CD8-positive, alpha-beta memory T cell (primary cell): ENCODE measurements around the gene PIK3AP1. TPM values are rescaled to one million over a fixed set of nuclear protein-coding genes. Genes with fewer than 3 reads are reported as not detected.
A peak's percentile ranks its signal among the peaks of the same experiment; 100 is the strongest.
"Not testable (repeated sequence)": the region's sequence is repeated elsewhere in the genome, so short reads cannot be mapped to it uniquely, and the experiment has no call there.

Experiments used
- CTCF ChIA-PET: fragments of 350-600 bp; sonication (Branson Sonifier 250); formaldehyde crosslinking; loops from one replicate; lab custom pipeline; 2021; ENCODE audit warnings: antibody characterized with exemption; lab: Charles Lee
- POLR2A ChIA-PET: fragments of 350-600 bp; sonication (Branson Sonifier 250); formaldehyde crosslinking; loops from one replicate; lab custom pipeline; 2021; ENCODE audit warnings: antibody characterized with exemption; lab: Charles Lee
- DNase-seq, 5 donors: peaks; one replicate each; pipeline versions ENCODE4 v3.0.0 to v3.0.0-alpha.2; 2020 to 2022; ENCODE audit warnings: mixed read lengths in 1 of 5
- H3K27ac ChIP-seq: one replicate; pipeline ENCODE4 v1.7.0; 2013; ENCODE audit warnings: low read depth, mild to moderate bottlenecking, low read length, moderate library complexity
- H3K27me3 ChIP-seq: 2 replicates; pipeline ENCODE4 v1.7.0; 2013; ENCODE audit warnings: low read length, mild to moderate bottlenecking; ENCODE audit not compliant: insufficient read depth, poor library complexity, severe bottlenecking
- H3K36me3 ChIP-seq: 2 replicates; pipeline ENCODE4 v1.7.0; 2013; ENCODE audit warnings: mild to moderate bottlenecking, low read length, moderate library complexity; ENCODE audit not compliant: insufficient read depth
- H3K4me1 ChIP-seq: 2 replicates; pipeline ENCODE4 v1.7.0; 2013; ENCODE audit warnings: mild to moderate bottlenecking, low read length, moderate library complexity; ENCODE audit not compliant: insufficient read depth
- H3K4me3 ChIP-seq: 2 replicates; pipeline ENCODE4 v1.7.0; 2013; ENCODE audit warnings: mild to moderate bottlenecking, low read length
- H3K9me3 ChIP-seq: 2 replicates; pipeline ENCODE4 v1.7.0; 2013; ENCODE audit warnings: mild to moderate bottlenecking, low read length
- H3K27ac Mint-ChIP-seq, 8 donors: one replicate each; pipeline ENCODE4 v1.8.0; 2020 to 2021; ENCODE audit warnings: mixed read lengths in 8 of 8, mild to moderate bottlenecking in 6 of 8, inconsistent platforms in 3 of 8, moderate library complexity in 3 of 8
- H3K27me3 Mint-ChIP-seq, 2 donors: one replicate each; pipeline ENCODE4 v1.8.0; 2020 to 2021; ENCODE audit warnings: mixed read lengths in 2 of 2, mild to moderate bottlenecking in 1 of 2, moderate library complexity in 1 of 2
- H3K36me3 Mint-ChIP-seq, 3 donors: one replicate each; pipeline ENCODE4 v1.8.0; 2020 to 2021; ENCODE audit warnings: mixed read lengths in 3 of 3, inconsistent platforms in 1 of 3, mild to moderate bottlenecking in 1 of 3
- H3K4me1 Mint-ChIP-seq, 3 donors: one replicate each; pipeline ENCODE4 v1.8.0; 2020 to 2021; ENCODE audit warnings: mixed read lengths in 3 of 3, inconsistent platforms in 1 of 3, mild to moderate bottlenecking in 1 of 3
- H3K4me3 Mint-ChIP-seq, 7 donors: one replicate each; pipeline ENCODE4 v1.8.0; 2020 to 2021; ENCODE audit warnings: mixed read lengths in 7 of 7, mild to moderate bottlenecking in 6 of 7, moderate library complexity in 4 of 7, inconsistent platforms in 2 of 7
- H3K9me3 Mint-ChIP-seq, 5 donors: one replicate each; pipeline ENCODE4 v1.8.0; 2020 to 2022; ENCODE audit warnings: mixed read lengths in 5 of 5, mild to moderate bottlenecking in 3 of 5, moderate library complexity in 2 of 5, inconsistent platforms in 1 of 5
- polyA plus RNA-seq: library from polyadenylated mRNA; unstranded; fragments of 300-500 nt; fragmentation: Illumina TruSeq; gene quantifications from one replicate; pipeline ENCODE4 v1.2.3, GENCODE V29; 2021
- total RNA-seq, 2 experiments: library from RNA; stranded (reverse); gene quantifications; one replicate each; pipeline ENCODE4 v1.2.3, GENCODE V29; 2021

PIK3AP1 gene
- total and polyA plus RNA-seq, 3 experiments from 2014 or later = 5.7 to 37.0 (median 6.7) TPM

DNA sequence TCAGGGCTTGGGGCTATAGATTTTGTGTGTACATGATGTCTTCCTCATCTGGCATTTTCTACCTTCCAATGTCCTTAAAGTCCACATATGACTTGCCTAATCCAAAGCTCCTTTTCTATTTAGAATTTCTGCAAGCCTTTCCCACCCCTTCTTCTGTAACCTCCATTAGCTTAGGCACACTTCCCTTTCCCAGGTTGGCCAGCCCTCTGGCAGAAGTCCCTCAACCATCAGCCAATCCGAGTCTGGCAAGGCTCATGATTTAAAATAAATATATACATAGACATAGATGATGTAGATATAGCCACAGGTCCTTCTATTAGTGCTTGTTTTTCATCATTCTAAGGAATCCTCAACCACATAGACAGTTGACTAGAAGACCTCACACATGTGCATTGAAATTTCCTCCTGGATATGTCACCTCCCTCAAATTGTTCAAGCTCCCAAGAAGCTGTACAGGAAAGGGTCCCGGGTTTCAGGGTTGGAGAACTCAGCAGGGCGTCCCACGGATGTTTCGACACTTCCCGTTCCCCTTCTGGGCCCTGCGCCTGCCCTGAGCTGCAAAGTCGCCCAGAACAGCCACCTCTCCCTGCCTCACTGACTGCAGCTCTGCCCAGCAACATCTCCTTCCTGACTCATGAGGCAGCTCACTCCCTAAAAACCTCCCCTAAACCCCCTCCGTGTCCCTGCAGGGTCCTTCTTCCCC lies 20.4 kb upstream of the PIK3AP1 start:
- H3K36me3 ChIP-seq = no peaks in the 10 kb centered on the region
- no peaks in the 10 kb centered on the region for H3K4me1 ChIP-seq
- H3K9me3 ChIP-seq = no peaks in the 10 kb centered on the region
- no peak overlapping the region for H3K4me3 ChIP-seq
- Mint-ChIP-seq H3K4me1 (peaks cover 0 to 6% (median 0%) of the 10 kb centered on the region in 3 donors), H3K27me3 (peaks cover 0 to 2% of the 10 kb centered on the region in 2 donors), H3K36me3 (no peaks in the 10 kb centered on the region), H3K27ac (peak overlapping the region in 2 of 8 donors; percentile 16 to 52), H3K4me3 (no peak overlapping the region), H3K9me3 (no peaks in the 10 kb centered on the region)
- ChIA-PET POLR2A (no interaction called here), CTCF (interaction anchor here (1.3 kb wide), 1 partner anchor 99 kb away, joined by 4 read pairs; no protein-coding TSS in a partner anchor)
- H3K27ac ChIP-seq = no peak overlapping the region
- H3K27me3 ChIP-seq = no peaks in the 10 kb centered on the region
- DNase-seq = no peak

GRCh38 chr10:96740141-96740540 lies 19.8 kb upstream of the PIK3AP1 start:
- Mint-ChIP-seq H3K27me3 (peaks cover 0 to 2% of the 10 kb centered on the region in 2 donors), H3K27ac (peak overlapping the region in 1 of 8 donors; percentile 16), H3K9me3 (no peaks in the 10 kb centered on the region), H3K36me3 (no peaks in the 10 kb centered on the region), H3K4me3 (no peak overlapping the region), H3K4me1 (peaks cover 0 to 6% (median 0%) of the 10 kb centered on the region in 3 donors)
- ChIA-PET CTCF (interaction anchor here (1.3 kb wide), 1 partner anchor 98 kb away, joined by 4 read pairs; no protein-coding TSS in a partner anchor), POLR2A (no interaction called here)
- H3K27me3 ChIP-seq = no peaks in the 10 kb centered on the region
- no peaks in the 10 kb centered on the region for H3K36me3 ChIP-seq
- H3K9me3 ChIP-seq = no peaks in the 10 kb centered on the region
- H3K4me1 ChIP-seq = no peaks in the 10 kb centered on the region
- no peak for DNase-seq
- H3K27ac ChIP-seq = no peak overlapping the region
- no peak overlapping the region for H3K4me3 ChIP-seq

GRCh38 chr10:96737307-96737902 lies 17.1 kb upstream of the PIK3AP1 start:
- H3K4me1 Mint-ChIP-seq, POLR2A ChIA-PET: not testable (repeated sequence)

DNA sequence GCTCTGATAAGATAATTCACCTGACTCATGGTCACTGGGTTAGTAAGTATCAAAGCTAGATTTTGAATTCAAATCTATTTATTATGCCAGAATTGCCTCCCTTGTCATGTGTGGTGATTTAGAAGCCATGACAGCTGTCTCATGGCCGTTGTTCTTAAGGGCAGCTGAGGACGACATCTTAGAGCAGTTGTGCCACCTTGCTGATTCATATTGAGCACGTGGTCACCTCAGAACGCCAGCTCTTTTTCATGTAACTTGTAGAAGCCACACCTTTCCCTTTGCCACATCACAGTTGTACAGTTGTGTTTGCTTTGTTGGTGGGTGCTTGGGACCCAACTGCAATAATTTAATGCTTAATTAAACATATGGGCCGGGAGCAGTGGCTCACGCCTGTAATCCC lies 4.3 kb upstream of the PIK3AP1 start:
- Histone ChIP-seq H3K4me3 (no peak overlapping the region), H3K27ac (no peak overlapping the region), H3K4me1 (peaks cover 9% of the 10 kb centered on the region), H3K9me3 (no peaks in the 10 kb centered on the region), H3K36me3 (no peaks in the 10 kb centered on the region), H3K27me3 (no peaks in the 10 kb centered on the region)
- ChIA-PET CTCF (no interaction called here), POLR2A (no interaction called here)
- H3K27me3 Mint-ChIP-seq = peaks cover 1 to 3% of the 10 kb centered on the region in 2 donors
- H3K27ac Mint-ChIP-seq = no peak overlapping the region
- DNase-seq = no peak
- no peak overlapping the region for H3K4me3 Mint-ChIP-seq
- H3K4me1 Mint-ChIP-seq = peaks cover 14 to 20% (median 17%) of the 10 kb centered on the region in 3 donors
- H3K36me3 Mint-ChIP-seq = peaks cover 0 to 4% (median 1%) of the 10 kb centered on the region in 3 donors
- H3K9me3 Mint-ChIP-seq = no peaks in the 10 kb centered on the region

More at GRCh38 chr10:96737307-96737902, 17.1 kb upstream of the PIK3AP1 start:
- H3K27me3 ChIP-seq, H3K27me3 Mint-ChIP-seq, H3K36me3 ChIP-seq, H3K27ac ChIP-seq, H3K4me3 ChIP-seq, H3K4me3 Mint-ChIP-seq, H3K36me3 Mint-ChIP-seq, H3K4me1 ChIP-seq, H3K9me3 ChIP-seq, DNase-seq, H3K9me3 Mint-ChIP-seq: not testable (repeated sequence)
- H3K27ac Mint-ChIP-seq = peak overlapping the region in 1 of 8 donors; percentile 14
- CTCF ChIA-PET = interaction anchor here (1.3 kb wide), 1 partner anchor 10 kb away, joined by 3 read pairs; no protein-coding TSS in a partner anchor

DNA sequence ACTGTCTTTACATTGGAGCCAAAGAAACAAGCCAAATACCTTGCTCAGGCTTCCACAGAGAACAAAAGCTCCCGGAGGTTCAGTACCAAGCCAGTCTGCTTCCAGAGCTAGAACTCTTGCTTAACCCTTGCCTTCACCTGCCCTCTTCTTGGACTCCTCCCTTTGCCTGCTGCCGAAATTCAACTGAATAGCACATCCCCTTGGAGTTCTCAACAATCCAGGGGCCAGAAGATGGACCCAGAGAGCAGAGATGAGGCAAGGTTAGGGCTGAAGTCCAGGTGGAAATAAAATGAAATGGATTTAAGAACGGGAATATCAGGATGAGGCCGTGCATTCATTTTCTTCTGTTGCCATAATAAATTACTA lies 876 bp upstream of the PIK3AP1 start:
- peak overlapping the region; percentile 83 to 98 (median 92) for H3K4me3 Mint-ChIP-seq
- H3K27me3 ChIP-seq = no peaks in the 10 kb centered on the region
- ChIA-PET POLR2A (no interaction called here), CTCF (interaction anchor here (0.9 to 1.6 kb wide), 3 partner anchors 69 to 81 kb away, joined by 3 to 6 read pairs (median 4); no protein-coding TSS in a partner anchor)
- H3K9me3 Mint-ChIP-seq = no peaks in the 10 kb centered on the region
- peaks cover 0 to 4% (median 1%) of the 10 kb centered on the region in 3 donors for H3K36me3 Mint-ChIP-seq
- no peaks in the 10 kb centered on the region for H3K9me3 ChIP-seq
- peaks cover 9% of the 10 kb centered on the region for H3K4me1 ChIP-seq
- H3K36me3 ChIP-seq = no peaks in the 10 kb centered on the region
- peaks cover 0 to 1% of the 10 kb centered on the region in 2 donors for H3K27me3 Mint-ChIP-seq
- peaks cover 41 to 49% (median 48%) of the 10 kb centered on the region in 3 donors for H3K4me1 Mint-ChIP-seq
- no peak overlapping the region for H3K27ac ChIP-seq
- peak overlapping the region; percentile 46 to 97 (median 93) for H3K27ac Mint-ChIP-seq
- no peak for DNase-seq
- peak overlapping the region; percentile 74 for H3K4me3 ChIP-seq

DNA sequence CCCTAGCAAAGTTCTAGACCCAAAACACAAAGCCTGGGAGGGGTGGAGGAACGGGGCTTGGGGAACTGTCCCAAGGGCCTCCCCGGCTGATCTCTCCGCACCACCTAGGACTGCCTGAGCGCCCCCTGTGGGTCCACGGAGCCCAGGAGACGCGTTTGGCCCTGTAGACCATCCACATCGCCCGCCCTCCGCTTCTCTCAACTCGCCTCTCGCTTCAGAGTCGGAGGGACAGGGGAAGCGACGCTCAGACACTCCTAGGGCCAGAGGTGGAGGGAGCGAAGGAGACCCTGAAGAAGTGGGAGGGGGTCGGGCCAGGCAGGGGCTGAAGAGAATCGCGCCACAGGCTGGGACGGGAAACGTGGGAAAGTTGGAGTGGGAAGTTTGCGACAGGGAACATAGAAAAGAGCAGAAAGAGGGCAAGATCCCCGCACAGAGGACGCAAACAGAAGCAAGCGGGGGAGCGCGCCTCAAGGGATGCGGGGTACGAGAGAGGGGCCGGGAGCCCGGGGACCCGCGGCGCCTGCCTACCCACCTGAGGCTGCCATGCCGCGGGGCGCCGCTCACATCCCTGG lies 378 bp downstream of the PIK3AP1 start:
- no peaks in the 10 kb centered on the region for H3K27me3 ChIP-seq
- H3K9me3 ChIP-seq = no peaks in the 10 kb centered on the region
- DNase-seq = peak; percentile 16 to 71 (median 49)
- peak overlapping the region; percentile 74 for H3K4me3 ChIP-seq
- peak overlapping the region; percentile 24 for H3K27ac ChIP-seq
- ChIA-PET CTCF (interaction anchor here (1.6 kb wide), 1 partner anchor 79 kb away, joined by 6 read pairs; no protein-coding TSS in a partner anchor), POLR2A (no interaction called here)
- no peaks in the 10 kb centered on the region for H3K27me3 Mint-ChIP-seq
- peaks cover 9% of the 10 kb centered on the region for H3K4me1 ChIP-seq
- H3K27ac Mint-ChIP-seq = peak overlapping the region; percentile 81 to 100 (median 90)
- H3K9me3 Mint-ChIP-seq = no peaks in the 10 kb centered on the region
- H3K36me3 ChIP-seq = no peaks in the 10 kb centered on the region
- H3K4me1 Mint-ChIP-seq = peaks cover 41 to 52% (median 48%) of the 10 kb centered on the region in 3 donors
- peak overlapping the region; percentile 89 to 100 (median 97) for H3K4me3 Mint-ChIP-seq
- peaks cover 0 to 4% (median 1%) of the 10 kb centered on the region in 3 donors for H3K36me3 Mint-ChIP-seq

DNA sequence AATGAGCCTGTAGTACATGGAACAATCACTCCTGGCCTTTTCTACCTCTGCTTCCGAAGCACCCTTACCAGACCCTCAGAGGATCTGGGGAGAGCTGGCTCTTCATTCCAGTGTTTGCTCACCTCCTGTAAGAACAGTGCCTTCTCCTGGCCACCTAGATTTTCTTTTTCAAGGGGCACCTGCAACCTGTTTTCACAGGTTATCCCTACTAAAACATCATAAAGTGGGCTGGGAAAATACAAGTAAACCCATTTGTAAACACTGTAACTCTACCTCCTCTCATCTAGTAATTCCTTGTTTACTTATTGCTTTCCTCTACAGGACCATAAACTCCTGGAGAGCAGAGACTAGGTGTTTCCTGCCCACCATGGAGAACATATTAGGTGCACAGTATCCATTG lies 1.1 kb downstream of the PIK3AP1 start:
- Histone ChIP-seq H3K9me3 (no peaks in the 10 kb centered on the region), H3K4me3 (peak overlapping the region; percentile 74), H3K27ac (no peak overlapping the region), H3K4me1 (peaks cover 9% of the 10 kb centered on the region), H3K27me3 (no peaks in the 10 kb centered on the region), H3K36me3 (no peaks in the 10 kb centered on the region)
- POLR2A ChIA-PET = no interaction called here
- peaks cover 0 to 4% (median 1%) of the 10 kb centered on the region in 3 donors for H3K36me3 Mint-ChIP-seq
- H3K27ac Mint-ChIP-seq = peak overlapping the region; percentile 81 to 100 (median 90)
- H3K4me3 Mint-ChIP-seq = peak overlapping the region; percentile 89 to 100 (median 97)
- H3K9me3 Mint-ChIP-seq = no peaks in the 10 kb centered on the region
- no peaks in the 10 kb centered on the region for H3K27me3 Mint-ChIP-seq
- DNase-seq = no peak
- peaks cover 43 to 52% (median 48%) of the 10 kb centered on the region in 3 donors for H3K4me1 Mint-ChIP-seq
- CTCF ChIA-PET = interaction anchor here (0.5 to 1.1 kb wide), 4 partner anchors 55 to 79 kb away, joined by 3 to 4 read pairs (median 4); no protein-coding TSS in a partner anchor
